ENCODE measurements around the gene CACNA1S. TPM values are rescaled to one million over a fixed set of nuclear protein-coding genes. Genes with fewer than 3 reads are reported as not detected.

The CACNA1S gene
- total and polyA plus RNA-seq, 2 of the 13 experiments (the other 11 are each of a cell fraction or from before 2014, with no cell fraction given) = not detected

- TF ChIP-seq GABPA (IDR thresholded peaks at IDR 0.05; ENCODE audit: low read depth, low read length) = no peak
- TF ChIP-seq GABPA (CRISPR knock-in tag; IDR thresholded peaks at IDR 0.05; ENCODE audit: low read depth) = no peak; the same call in 1 of the 2 replicates
- no peak for TF ChIP-seq FOSL1 (CRISPR knock-in tag; IDR thresholded peaks at IDR 0.05; ENCODE audit: borderline replicate concordance)
- TF ChIP-seq ZNF460 (CRISPR knock-in tag; IDR thresholded peaks at IDR 0.05; ENCODE audit: borderline replicate concordance) = no peak
- TF ChIP-seq MYPOP (CRISPR knock-in tag; IDR thresholded peaks at IDR 0.05) = peak; percentile 93
- TF ChIP-seq ZFP1 (CRISPR knock-in tag; IDR thresholded peaks at IDR 0.05) = no peak
- TF ChIP-seq ZNF83 (CRISPR knock-in tag; IDR thresholded peaks at IDR 0.05; ENCODE audit: borderline replicate concordance) = no peak
- no peak for TF ChIP-seq MTA3 (CRISPR knock-in tag; IDR thresholded peaks at IDR 0.05)
- TF ChIP-seq NFE2L2 (IDR thresholded peaks at IDR 0.05; ENCODE audit: low read length) = no peak
- TF ChIP-seq ZNF44 (CRISPR knock-in tag; IDR thresholded peaks at IDR 0.05) = no peak
- TF ChIP-seq CBX2 (IDR thresholded peaks at IDR 0.05; ENCODE audit: low read depth, low read length) = no peak
- no peak for TF ChIP-seq CBX2 (CRISPR knock-in tag; IDR thresholded peaks at IDR 0.05; ENCODE audit: low read depth)
- TF ChIP-seq GZF1 (CRISPR knock-in tag; IDR thresholded peaks at IDR 0.05) = no peak
- TF ChIP-seq TCF7L2 (IDR thresholded peaks at IDR 0.05; ENCODE audit: low read depth, low read length) = no peak
- TF ChIP-seq ZMAT5 (CRISPR knock-in tag; IDR thresholded peaks at IDR 0.05; ENCODE audit: borderline replicate concordance, low read depth) = no peak
- no peak for TF ChIP-seq ZNF33A (CRISPR knock-in tag; IDR thresholded peaks at IDR 0.05; ENCODE audit: borderline replicate concordance)
- no peak for TF ChIP-seq MBD4 (IDR thresholded peaks at IDR 0.05; ENCODE audit: borderline replicate concordance, low read length)
- TF ChIP-seq PHB2 (IDR thresholded peaks at IDR 0.05; ENCODE audit: partially characterized antibody) = no peak
- no peak for TF ChIP-seq PRDM15 (CRISPR knock-in tag; IDR thresholded peaks at IDR 0.05)
- no peak for TF ChIP-seq JDP2 (CRISPR knock-in tag; IDR thresholded peaks at IDR 0.05; ENCODE audit: borderline replicate concordance)
- no peak for TF ChIP-seq USF2 (IDR thresholded peaks at IDR 0.05; ENCODE audit: low read depth, low read length)
- TF ChIP-seq USF2 (CRISPR knock-in tag; IDR thresholded peaks at IDR 0.05; ENCODE audit: borderline replicate concordance) = no peak
- 0 out of 2 replicates have a peak, but pooled peaks have one; percentile 37 for TF ChIP-seq ZNF777 (CRISPR knock-in tag; IDR thresholded peaks at IDR 0.05)
- TF ChIP-seq ZNF143 (CRISPR knock-in tag; IDR thresholded peaks at IDR 0.05) = no peak
- no peak for TF ChIP-seq ZNF552 (CRISPR knock-in tag; IDR thresholded peaks at IDR 0.05; ENCODE audit: borderline replicate concordance)
Observed at GRCh38 chr1:201154389-201155165, 42.4 kb upstream of the CACNA1S start, which contains the start of gene TMEM9 (continued).
